Gastroesophageal sphincter (tissue), 4 donors: ENCODE results near the gene RANBP17. TPM values are rescaled to one million over a fixed set of nuclear protein-coding genes. Genes with fewer than 3 reads are reported as not detected.

ENCODE experiments used
- ATAC-seq: fragments of 150-250 bp; one replicate; pipeline ENCODE4 v1.9.1; 2016; ENCODE audit warnings: mild to moderate bottlenecking, moderate library complexity
- H3K27ac ChIP-seq, 4 donors: fragments of 200-600 bp; sonication (generic) in 3 of 4; 1 replicate in 3 of 4; 2 replicates in 1 of 4; pipeline ENCODE4 v1.5.1; 2016 to 2019
- H3K27me3 ChIP-seq: fragments of 200-600 bp; sonication (generic); one replicate; pipeline ENCODE4 v1.5.1; 2019
- H3K36me3 ChIP-seq, 2 donors: fragments of 200-600 bp; sonication (generic); one replicate each; pipeline ENCODE4 v1.5.1; 2019; ENCODE audit warnings: control low read depth in 1 of 2
- H3K4me1 ChIP-seq, 3 donors: fragments of 200-600 bp; sonication (generic); 1 replicate in 2 of 3; 2 replicates in 1 of 3; pipeline ENCODE4 v1.5.1; 2016 to 2019; ENCODE audit warnings: control low read depth in 2 of 3
- H3K4me3 ChIP-seq, 2 donors: fragments of 200-600 bp; sonication (generic); one replicate each; pipeline ENCODE4 v1.5.1; 2019; ENCODE audit warnings: mild to moderate bottlenecking in 1 of 2, moderate library complexity in 1 of 2
- H3K9me3 ChIP-seq, 3 donors: fragments of 200-600 bp; sonication (generic); one replicate each; pipeline ENCODE4 v1.5.1; 2017 to 2019; ENCODE audit warnings: control low read depth in 2 of 3
- CTCF ChIP-seq, 4 experiments: fragments of 200-600 bp in 2 of 4; fragments of 450-650 bp in 2 of 4; sonication (generic) in 1 of 4; IDR thresholded peaks; one replicate each; pipeline ENCODE4 v1.5.1; 2017 to 2019; ENCODE audit warnings: antibody characterized with exemption in 4 of 4, mild to moderate bottlenecking in 2 of 4, moderate library complexity in 2 of 4
- EP300 ChIP-seq: sonication (generic); formaldehyde crosslinking; IDR thresholded peaks from one replicate; pipeline ENCODE4 v1.6.1; 2017; ENCODE audit warnings: antibody characterized with exemption, mild to moderate bottlenecking
- POLR2A ChIP-seq, 2 donors: fragments of 450-650 bp; IDR thresholded peaks; one replicate each; pipeline ENCODE4 v1.6.1; 2017; ENCODE audit warnings: antibody characterized with exemption in 2 of 2, mild to moderate bottlenecking in 2 of 2, moderate library complexity in 1 of 2
- POLR2AphosphoS5 ChIP-seq: sonication (generic); formaldehyde crosslinking; IDR thresholded peaks from one replicate; pipeline ENCODE4 v1.6.1; 2017; ENCODE audit warnings: antibody characterized with exemption
- WGBS, 2 donors: methylation state at CpG; one replicate each; pipeline ENCODE4 v1.1.5; 2018; ENCODE audit warnings: low coverage in 1 of 2; 5-methylcytosine and 5-hydroxymethylcytosine counted together
- total RNA-seq, 4 donors: library from RNA; depleted of rRNA; stranded (reverse); fragments of >200 nt; gene quantifications; one replicate each; pipeline ENCODE4 v1.1.0, GENCODE V29; 2016

RANBP17 gene
- total RNA-seq, 4 donors from 2014 or later: 7.7 to 21.7 (median 13.8) TPM

GRCh38 chr5:171120986-171121622 lies 259.3 kb downstream of the RANBP17 start:
- WGBS, 2 donors: 79 to 80% methylated on average over 1 to 5 of the region's 15 CpGs
- no peak for ATAC-seq
- no peaks in the 10 kb centered on the region for H3K9me3 ChIP-seq
- H3K27ac ChIP-seq: no peak overlapping the region
- no peaks in the 10 kb centered on the region for H3K36me3 ChIP-seq
- TF ChIP-seq POLR2AphosphoS5 (no peak), POLR2A (IDR thresholded peaks at IDR 0.05) (no peak), CTCF (IDR thresholded peaks at IDR 0.05) (no peak), EP300 (no peak)
- H3K27me3 ChIP-seq: no peaks in the 10 kb centered on the region
- no peaks in the 10 kb centered on the region for H3K4me1 ChIP-seq
- H3K4me3 ChIP-seq: no peak overlapping the region

GRCh38 chr5:171121638-171122037 lies 259.8 kb downstream of the RANBP17 start:
- H3K4me1 ChIP-seq: no peaks in the 10 kb centered on the region
- TF ChIP-seq CTCF (IDR thresholded peaks at IDR 0.05) (no peak), POLR2A (IDR thresholded peaks at IDR 0.05) (no peak), EP300 (no peak), POLR2AphosphoS5 (no peak)
- no peak overlapping the region for H3K27ac ChIP-seq
- H3K9me3 ChIP-seq: no peaks in the 10 kb centered on the region
- no peaks in the 10 kb centered on the region for H3K27me3 ChIP-seq
- no peak overlapping the region for H3K4me3 ChIP-seq
- WGBS, 2 donors: 93% methylated on average over 2 of the region's 3 CpGs; no CpG with 5 or more reads in 1 of the 2 donors
- no peak for ATAC-seq
- no peaks in the 10 kb centered on the region for H3K36me3 ChIP-seq

GRCh38 chr5:171122372-171122771 lies 260.6 kb downstream of the RANBP17 start:
- TF ChIP-seq EP300: no peak
- no peak for TF ChIP-seq POLR2AphosphoS5
- no peak for TF ChIP-seq CTCF (IDR thresholded peaks at IDR 0.05)
- no peak for TF ChIP-seq POLR2A (IDR thresholded peaks at IDR 0.05)
- 75 to 85% methylated on average over 2 of the region's 2 CpGs for WGBS, 2 donors
- Histone ChIP-seq H3K9me3 (no peaks in the 10 kb centered on the region), H3K4me1 (no peaks in the 10 kb centered on the region), H3K27me3 (no peaks in the 10 kb centered on the region), H3K27ac (no peak overlapping the region), H3K36me3 (no peaks in the 10 kb centered on the region), H3K4me3 (no peak overlapping the region)
- ATAC-seq: no peak

GRCh38 chr5:171123417-171123816 lies 261.6 kb downstream of the RANBP17 start:
- no peaks in the 10 kb centered on the region for H3K27me3 ChIP-seq
- 100% methylated on average over 2 of the region's 4 CpGs; no CpG with 5 or more reads in 1 of the 2 donors for WGBS, 2 donors
- no peaks in the 10 kb centered on the region for H3K36me3 ChIP-seq
- no peaks in the 10 kb centered on the region for H3K4me1 ChIP-seq
- H3K9me3 ChIP-seq: no peaks in the 10 kb centered on the region
- no peak for ATAC-seq
- no peak overlapping the region for H3K4me3 ChIP-seq
- H3K27ac ChIP-seq: no peak overlapping the region
- TF ChIP-seq CTCF (IDR thresholded peaks at IDR 0.05) (no peak), POLR2A (IDR thresholded peaks at IDR 0.05) (no peak), POLR2AphosphoS5 (no peak), EP300 (no peak)

GRCh38 chr5:171127314-171127713 lies 265.5 kb downstream of the RANBP17 start:
- no peak for ATAC-seq
- Histone ChIP-seq H3K4me1 (no peaks in the 10 kb centered on the region), H3K27me3 (no peaks in the 10 kb centered on the region), H3K36me3 (no peaks in the 10 kb centered on the region), H3K4me3 (no peak overlapping the region), H3K9me3 (no peaks in the 10 kb centered on the region), H3K27ac (no peak overlapping the region)
- 60 to 61% methylated on average over 2 of the region's 2 CpGs for WGBS, 2 donors
- TF ChIP-seq POLR2AphosphoS5 (no peak), EP300 (no peak), POLR2A (IDR thresholded peaks at IDR 0.05) (no peak), CTCF (IDR thresholded peaks at IDR 0.05) (no peak)
